ENCODE results near the gene TSC22D1.

TSC22D1 gene

DNA sequence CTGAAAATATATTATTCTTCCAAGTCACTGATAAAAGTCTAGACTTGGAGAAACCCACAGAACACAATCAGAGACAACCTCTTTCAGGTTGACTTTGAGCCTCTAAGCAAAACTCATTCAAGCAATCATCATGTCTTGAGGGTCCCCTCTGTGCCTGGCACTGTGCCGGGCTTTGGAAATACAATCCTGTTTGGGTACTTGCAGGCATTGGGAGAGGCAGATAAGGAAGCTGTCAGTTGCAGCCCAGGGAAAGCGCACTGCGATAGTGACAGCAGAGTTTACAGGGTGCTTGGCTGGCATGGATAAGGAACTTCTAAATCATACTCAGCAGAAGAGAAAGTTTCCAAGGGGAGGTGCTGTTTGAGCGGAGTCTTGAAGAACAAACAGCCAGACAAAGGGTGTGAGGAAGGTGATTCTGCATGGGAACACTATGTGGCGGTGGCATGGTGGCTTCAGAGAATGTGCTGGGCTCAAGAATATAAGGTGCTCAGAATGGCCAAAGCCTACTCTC, 193.4 kb downstream of the TSC22D1 start:
- TF ChIP-seq, protein P1, sequence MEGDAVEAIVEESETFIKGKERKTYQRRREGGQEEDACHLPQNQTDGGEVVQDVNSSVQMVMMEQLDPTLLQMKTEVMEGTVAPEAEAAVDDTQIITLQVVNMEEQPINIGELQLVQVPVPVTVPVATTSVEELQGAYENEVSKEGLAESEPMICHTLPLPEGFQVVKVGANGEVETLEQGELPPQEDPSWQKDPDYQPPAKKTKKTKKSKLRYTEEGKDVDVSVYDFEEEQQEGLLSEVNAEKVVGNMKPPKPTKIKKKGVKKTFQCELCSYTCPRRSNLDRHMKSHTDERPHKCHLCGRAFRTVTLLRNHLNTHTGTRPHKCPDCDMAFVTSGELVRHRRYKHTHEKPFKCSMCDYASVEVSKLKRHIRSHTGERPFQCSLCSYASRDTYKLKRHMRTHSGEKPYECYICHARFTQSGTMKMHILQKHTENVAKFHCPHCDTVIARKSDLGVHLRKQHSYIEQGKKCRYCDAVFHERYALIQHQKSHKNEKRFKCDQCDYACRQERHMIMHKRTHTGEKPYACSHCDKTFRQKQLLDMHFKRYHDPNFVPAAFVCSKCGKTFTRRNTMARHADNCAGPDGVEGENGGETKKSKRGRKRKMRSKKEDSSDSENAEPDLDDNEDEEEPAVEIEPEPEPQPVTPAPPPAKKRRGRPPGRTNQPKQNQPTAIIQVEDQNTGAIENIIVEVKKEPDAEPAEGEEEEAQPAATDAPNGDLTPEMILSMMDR (IDR thresholded peaks at IDR 0.05; ENCODE audit: extremely low read depth, missing control alignments) = no peak
- DNase-seq (ENCODE audit: low spot score) = no peak
